ENCODE data around the gene LRBA.

Gene LRBA

GRCh38 chr4:150950657-150951288, 64.3 kb downstream of the LRBA start:
- DNase-seq (ENCODE audit: low spot score): no peak
- H4K91ac ChIP-seq (ENCODE audit: low read depth, low read length, poor library complexity): no peak overlapping the region

GRCh38 chr4:150949943-150950342, 65.1 kb downstream of the LRBA start:
- peaks cover 0 to 2% of the 10 kb centered on the region in 2 donors for H3K9me3 ChIP-seq (replicated peaks in 1 of 2; ENCODE audit: control insufficient read depth in 2 of 2, insufficient read depth in 1 of 2, low read depth in 1 of 2, low read length in 2 of 2)
- no peaks in the 10 kb centered on the region for H3K36me3 ChIP-seq (replicated peaks in 1 of 2; ENCODE audit: control insufficient read depth in 2 of 2, insufficient read depth in 2 of 2, low read length in 2 of 2)
- no peak overlapping the region for H4K8ac ChIP-seq (ENCODE audit: low read depth, low read length)
- H4K91ac ChIP-seq (ENCODE audit: low read depth, low read length, poor library complexity): no peak overlapping the region
- no peak overlapping the region for H2BK12ac ChIP-seq (ENCODE audit: low read length)
- no peak overlapping the region for H2AFZ ChIP-seq (ENCODE audit: low read length)
- H3K14ac ChIP-seq (ENCODE audit: low read length): no peak overlapping the region
- no peak overlapping the region for H3K4ac ChIP-seq (ENCODE audit: low read length)
- H2AK5ac ChIP-seq (ENCODE audit: low read depth, low read length): no peak overlapping the region
- H2BK15ac ChIP-seq (ENCODE audit: low read length): no peak overlapping the region
- no peak overlapping the region for H3K4me3 ChIP-seq (ENCODE audit: low read length in 2 of 2)
- no peaks in the 10 kb centered on the region for H3K4me1 ChIP-seq (ENCODE audit: control insufficient read depth in 2 of 2, insufficient read depth in 1 of 2, low read depth in 1 of 2, low read length in 2 of 2)
- H2BK5ac ChIP-seq (ENCODE audit: low read length): no peak overlapping the region
- H3K27me3 ChIP-seq (ENCODE audit: control insufficient read depth in 3 of 3, insufficient read depth in 3 of 3, low read depth in 1 of 3, low read length in 3 of 3): no peaks in the 10 kb centered on the region
- no peak overlapping the region for H3K18ac ChIP-seq (ENCODE audit: low read length)
- peaks cover 1% of the 10 kb centered on the region for H3K79me1 ChIP-seq (ENCODE audit: low read depth, low read length)
- H3K4me2 ChIP-seq (ENCODE audit: insufficient read depth, low read length, poor library complexity, severe bottlenecking): no peak overlapping the region
- no peak overlapping the region for H3K27ac ChIP-seq (replicated peaks; ENCODE audit: low read length)
- no peak for DNase-seq (ENCODE audit: low spot score)
- no peak overlapping the region for H2BK120ac ChIP-seq (ENCODE audit: low read depth, low read length)
- H3K23ac ChIP-seq (ENCODE audit: low read depth, low read length, poor library complexity): no peak overlapping the region
- H3K9ac ChIP-seq (ENCODE audit: low read depth, low read length, poor library complexity): no peak overlapping the region

More at GRCh38 chr4:150950657-150951288, 64.3 kb downstream of the LRBA start:
- H2BK12ac ChIP-seq (ENCODE audit: low read length): no peak overlapping the region
- no peak overlapping the region for H2BK5ac ChIP-seq (ENCODE audit: low read length)
- no peak overlapping the region for H3K27ac ChIP-seq (replicated peaks; ENCODE audit: low read length)
- peaks cover 0 to 2% of the 10 kb centered on the region in 2 donors for H3K9me3 ChIP-seq (replicated peaks in 1 of 2; ENCODE audit: control insufficient read depth in 2 of 2, insufficient read depth in 1 of 2, low read depth in 1 of 2, low read length in 2 of 2)
- H3K4me1 ChIP-seq (ENCODE audit: control insufficient read depth in 2 of 2, insufficient read depth in 1 of 2, low read depth in 1 of 2, low read length in 2 of 2): no peaks in the 10 kb centered on the region
- no peak overlapping the region for H3K4me3 ChIP-seq (ENCODE audit: low read length in 2 of 2)
- H2AK5ac ChIP-seq (ENCODE audit: low read depth, low read length): no peak overlapping the region
- WGBS, 2 donors (ENCODE audit: extremely low coverage in 2 of 2, insufficient read length in 2 of 2, insufficient replicate concordance in 1 of 2): no CpG with 5 or more reads among the region's 2 CpGs
- no peak overlapping the region for H3K4ac ChIP-seq (ENCODE audit: low read length)
- peaks cover 2% of the 10 kb centered on the region for H3K79me1 ChIP-seq (ENCODE audit: low read depth, low read length)
- no peaks in the 10 kb centered on the region for H3K27me3 ChIP-seq (ENCODE audit: control insufficient read depth in 3 of 3, insufficient read depth in 3 of 3, low read depth in 1 of 3, low read length in 3 of 3)
- H3K9ac ChIP-seq (ENCODE audit: low read depth, low read length, poor library complexity): no peak overlapping the region
- H3K14ac ChIP-seq (ENCODE audit: low read length): no peak overlapping the region
- no peak overlapping the region for H4K8ac ChIP-seq (ENCODE audit: low read depth, low read length)
- no peak overlapping the region for H3K23ac ChIP-seq (ENCODE audit: low read depth, low read length, poor library complexity)
- no peak overlapping the region for H2AFZ ChIP-seq (ENCODE audit: low read length)
- H3K18ac ChIP-seq (ENCODE audit: low read length): no peak overlapping the region
- H3K36me3 ChIP-seq (replicated peaks in 1 of 2; ENCODE audit: control insufficient read depth in 2 of 2, insufficient read depth in 2 of 2, low read length in 2 of 2): no peaks in the 10 kb centered on the region
- no peak overlapping the region for H2BK15ac ChIP-seq (ENCODE audit: low read length)
- no peak overlapping the region for H2BK120ac ChIP-seq (ENCODE audit: low read depth, low read length)
- no peak overlapping the region for H3K4me2 ChIP-seq (ENCODE audit: insufficient read depth, low read length, poor library complexity, severe bottlenecking)

- Histone ChIP-seq H3K14ac (ENCODE audit: low read length) (no peak overlapping the region), H3K4me1 (ENCODE audit: control insufficient read depth in 2 of 2, insufficient read depth in 1 of 2, low read depth in 1 of 2, low read length in 2 of 2) (no peaks in the 10 kb centered on the region), H3K4me3 (ENCODE audit: low read length in 2 of 2) (no peak overlapping the region), H3K27me3 (ENCODE audit: control insufficient read depth in 3 of 3, insufficient read depth in 3 of 3, low read depth in 1 of 3, low read length in 3 of 3) (no peaks in the 10 kb centered on the region), H2BK12ac (ENCODE audit: low read length) (no peak overlapping the region), H2BK15ac (ENCODE audit: low read length) (no peak overlapping the region), H2AFZ (ENCODE audit: low read length) (no peak overlapping the region), H3K4me2 (ENCODE audit: insufficient read depth, low read length, poor library complexity, severe bottlenecking) (no peak overlapping the region), H3K9me3 (replicated peaks in 1 of 2; ENCODE audit: control insufficient read depth in 2 of 2, insufficient read depth in 1 of 2, low read depth in 1 of 2, low read length in 2 of 2) (peaks cover 0 to 2% of the 10 kb centered on the region in 2 donors), H3K4ac (ENCODE audit: low read length) (no peak overlapping the region), H4K8ac (ENCODE audit: low read depth, low read length) (no peak overlapping the region), H3K18ac (ENCODE audit: low read length) (no peak overlapping the region), H4K91ac (ENCODE audit: low read depth, low read length, poor library complexity) (no peak overlapping the region), H3K79me1 (ENCODE audit: low read depth, low read length) (peaks cover 2% of the 10 kb centered on the region), H3K27ac (replicated peaks; ENCODE audit: low read length) (no peak overlapping the region), H2AK5ac (ENCODE audit: low read depth, low read length) (no peak overlapping the region), H3K23ac (ENCODE audit: low read depth, low read length, poor library complexity) (no peak overlapping the region), H2BK120ac (ENCODE audit: low read depth, low read length) (no peak overlapping the region), H3K9ac (ENCODE audit: low read depth, low read length, poor library complexity) (no peak overlapping the region), H2BK5ac (ENCODE audit: low read length) (no peak overlapping the region), H3K36me3 (replicated peaks in 1 of 2; ENCODE audit: control insufficient read depth in 2 of 2, insufficient read depth in 2 of 2, low read length in 2 of 2) (no peaks in the 10 kb centered on the region)
- DNase-seq (ENCODE audit: low spot score): no peak
- WGBS, 2 donors (ENCODE audit: extremely low coverage in 2 of 2, insufficient read length in 2 of 2, insufficient replicate concordance in 1 of 2): no CpG with 5 or more reads among the region's 2 CpGs
Observed at GRCh38 chr4:150949342-150949741, 65.7 kb downstream of the LRBA start.

GRCh38 chr4:150948710-150949109, 66.4 kb downstream of the LRBA start:
- no peak overlapping the region for H3K27ac ChIP-seq (replicated peaks; ENCODE audit: low read length)
- no peaks in the 10 kb centered on the region for H3K4me1 ChIP-seq (ENCODE audit: control insufficient read depth in 2 of 2, insufficient read depth in 1 of 2, low read depth in 1 of 2, low read length in 2 of 2)
- H3K9me3 ChIP-seq (replicated peaks in 1 of 2; ENCODE audit: control insufficient read depth in 2 of 2, insufficient read depth in 1 of 2, low read depth in 1 of 2, low read length in 2 of 2): peaks cover 0 to 2% of the 10 kb centered on the region in 2 donors
- DNase-seq (ENCODE audit: low spot score): no peak
- H3K14ac ChIP-seq (ENCODE audit: low read length): no peak overlapping the region
- no peak overlapping the region for H3K23ac ChIP-seq (ENCODE audit: low read depth, low read length, poor library complexity)
- H2AFZ ChIP-seq (ENCODE audit: low read length): no peak overlapping the region
- H4K8ac ChIP-seq (ENCODE audit: low read depth, low read length): no peak overlapping the region
- no peak overlapping the region for H2BK120ac ChIP-seq (ENCODE audit: low read depth, low read length)
- no peaks in the 10 kb centered on the region for H3K36me3 ChIP-seq (replicated peaks in 1 of 2; ENCODE audit: control insufficient read depth in 2 of 2, insufficient read depth in 2 of 2, low read length in 2 of 2)
- H3K4me3 ChIP-seq (ENCODE audit: low read length in 2 of 2): no peak overlapping the region
- no peak overlapping the region for H2AK5ac ChIP-seq (ENCODE audit: low read depth, low read length)
- no peak overlapping the region for H2BK5ac ChIP-seq (ENCODE audit: low read length)
- no peak overlapping the region for H3K18ac ChIP-seq (ENCODE audit: low read length)
- no peak overlapping the region for H3K4me2 ChIP-seq (ENCODE audit: insufficient read depth, low read length, poor library complexity, severe bottlenecking)
- H3K79me1 ChIP-seq (ENCODE audit: low read depth, low read length): peaks cover 2% of the 10 kb centered on the region
- no CpG with 5 or more reads among the region's 2 CpGs for WGBS, 2 donors (ENCODE audit: extremely low coverage in 2 of 2, insufficient read length in 2 of 2, insufficient replicate concordance in 1 of 2)
- H4K91ac ChIP-seq (ENCODE audit: low read depth, low read length, poor library complexity): no peak overlapping the region
- H3K4ac ChIP-seq (ENCODE audit: low read length): no peak overlapping the region
- no peak overlapping the region for H2BK15ac ChIP-seq (ENCODE audit: low read length)
- H3K9ac ChIP-seq (ENCODE audit: low read depth, low read length, poor library complexity): no peak overlapping the region
- H2BK12ac ChIP-seq (ENCODE audit: low read length): no peak overlapping the region
- H3K27me3 ChIP-seq (ENCODE audit: control insufficient read depth in 3 of 3, insufficient read depth in 3 of 3, low read depth in 1 of 3, low read length in 3 of 3): no peaks in the 10 kb centered on the region
